Brain pericyte (primary cell): Measurements from ENCODE around the gene RNF130.
"Not testable (repeated sequence)": the region's sequence is repeated elsewhere in the genome, so short reads cannot be mapped to it uniquely, and the experiment has no call there.

Experiments used
- DNase-seq: peaks from one replicate; pipeline ENCODE4 v3.0.0-alpha.2; 2012; ENCODE audit warnings: low read depth, low spot score

RNF130 gene

DNA sequence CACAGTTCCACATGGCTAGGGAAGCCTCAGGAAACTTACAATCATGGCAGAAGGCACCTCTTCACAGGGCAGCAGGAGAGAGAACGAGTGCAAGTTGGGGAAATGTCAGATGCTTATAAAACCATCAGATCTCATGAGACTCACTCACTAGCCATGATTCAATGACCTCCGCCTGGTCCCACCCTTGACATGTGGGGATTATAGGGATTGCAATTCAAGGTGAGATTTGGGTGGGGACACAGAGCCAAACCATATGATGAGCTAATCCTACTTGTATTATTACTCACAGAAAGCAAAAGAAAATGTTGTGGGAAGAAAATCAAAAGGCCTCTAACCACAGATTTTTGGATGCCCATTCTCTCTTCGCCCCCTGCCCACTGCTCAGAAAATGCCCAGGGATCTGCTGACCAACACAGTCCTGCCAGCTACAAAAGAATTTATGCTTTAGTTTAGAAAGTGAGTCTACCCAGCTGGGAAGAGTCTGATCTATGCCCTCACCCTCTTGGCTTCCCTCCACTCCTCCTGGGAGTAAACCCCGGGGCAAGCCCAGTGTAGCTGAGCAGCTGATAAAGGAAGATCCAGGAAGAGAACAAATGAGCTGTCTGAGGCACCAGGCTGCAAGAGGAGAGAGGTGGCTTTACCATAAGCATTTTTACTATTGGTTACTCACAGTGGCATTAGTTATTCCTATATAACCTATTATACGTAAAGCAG, 53.1 kb downstream of the RNF130 start:
- DNase-seq, result no peak

DNA sequence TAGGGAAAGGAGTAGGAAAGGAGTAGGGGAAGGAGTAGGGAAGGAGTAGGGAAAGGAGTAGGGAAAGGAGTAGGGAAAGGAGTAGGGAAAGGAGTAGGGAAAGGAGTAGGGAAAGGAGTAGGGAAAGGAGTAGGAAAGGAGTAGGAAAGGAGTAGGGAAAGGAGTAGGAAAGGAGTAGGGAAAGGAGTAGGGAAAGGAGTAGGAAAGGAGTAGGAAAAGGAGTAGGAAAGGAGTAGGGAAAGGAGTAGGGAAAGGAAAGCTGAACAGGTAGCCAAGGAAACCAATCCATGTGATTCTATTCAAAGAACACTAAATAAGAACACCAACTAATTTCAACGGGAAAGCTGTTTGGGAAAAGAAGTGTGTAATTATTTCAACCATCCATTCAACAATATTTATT, 56.0 kb downstream of the RNF130 start:
- DNase-seq, result not testable (repeated sequence)

GRCh38 chr5:180013678-180014077, 57.9 kb downstream of the RNF130 start:
- DNase-seq, result no peak

DNA sequence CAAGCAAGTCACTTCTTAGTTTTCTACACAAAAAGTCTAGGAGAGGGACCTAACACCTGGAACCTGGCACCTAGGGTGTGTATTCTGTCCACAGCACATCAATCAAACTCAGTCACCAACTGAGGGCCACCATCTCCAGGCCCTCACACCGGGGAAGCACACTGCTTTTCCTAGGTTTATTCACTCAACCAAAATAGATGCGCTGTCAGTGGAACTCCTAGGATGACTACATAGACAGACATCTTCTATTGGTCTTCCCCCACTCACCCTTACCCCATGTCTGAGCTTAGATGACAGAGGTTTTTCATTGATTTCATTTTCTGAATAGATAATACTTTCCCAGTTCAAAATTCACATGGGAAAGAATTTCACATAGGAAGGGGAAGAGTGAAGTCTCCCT, 59.2 kb downstream of the RNF130 start:
- no peak for DNase-seq

DNA sequence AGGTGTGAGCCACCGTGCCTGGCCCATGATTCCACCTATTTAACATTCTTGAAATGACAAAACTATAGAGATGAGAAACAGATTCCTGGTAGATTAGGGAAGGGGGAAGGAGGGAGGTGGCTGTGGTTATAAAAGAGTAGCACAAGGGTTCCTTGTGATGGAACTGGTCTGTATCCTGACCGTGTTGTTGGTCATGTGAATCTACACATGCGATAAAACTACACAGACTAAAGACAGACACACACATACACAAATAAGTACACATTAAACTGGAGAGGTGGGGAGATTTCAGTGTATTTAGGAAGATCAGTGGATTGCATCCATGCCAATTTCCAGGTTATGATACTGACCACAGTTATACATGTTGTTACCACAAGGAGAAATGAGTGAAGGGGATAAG, 60.9 kb downstream of the RNF130 start:
- no peak for DNase-seq

DNA sequence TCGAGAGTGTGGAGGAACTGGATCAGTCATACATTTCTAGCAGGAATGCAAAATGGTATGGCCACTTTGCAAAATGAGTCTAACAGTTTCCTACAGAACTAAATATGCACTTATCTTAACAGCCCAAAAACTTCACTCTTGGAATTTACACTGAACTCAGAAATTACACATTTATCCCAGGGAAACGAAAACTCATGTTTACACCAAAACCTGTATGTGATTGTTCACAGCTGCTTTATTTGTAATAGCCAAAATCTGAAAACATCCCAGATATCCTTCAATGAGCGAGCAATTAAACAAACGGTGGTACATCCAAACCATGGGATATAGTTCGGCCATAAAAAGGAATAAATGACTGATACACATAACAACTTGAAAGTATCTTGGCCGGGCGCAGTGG, 62.0 kb downstream of the RNF130 start:
- DNase-seq, result no peak

- no peak for DNase-seq
These were observed 63.1 kb downstream of the RNF130 start for GRCh38 chr5:180008433-180008832.

- no peak for DNase-seq
These were observed 64.0 kb downstream of the RNF130 start for GRCh38 chr5:180007582-180007981.

- DNase-seq, result no peak
These were observed 65.4 kb downstream of the RNF130 start for GRCh38 chr5:180006141-180006540.

DNA sequence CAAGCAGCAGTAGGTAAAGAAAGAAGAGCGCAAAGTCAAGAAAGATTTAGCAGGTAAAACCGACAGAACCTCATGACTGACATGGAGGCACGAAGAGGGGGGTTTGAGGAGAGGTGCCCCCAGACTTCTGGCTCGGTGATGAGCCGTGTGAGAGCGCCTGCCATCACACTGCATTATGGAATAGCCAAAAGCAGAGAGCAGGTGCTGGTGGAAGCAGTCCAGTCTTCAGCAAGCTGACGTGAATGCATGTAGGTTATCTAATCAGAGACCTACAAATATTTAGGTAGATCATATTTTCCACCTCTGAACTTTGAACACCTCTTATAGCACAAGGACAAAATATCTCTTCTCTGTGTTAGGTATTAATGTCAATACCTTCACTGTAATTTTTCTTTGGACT, 68.4 kb downstream of the RNF130 start:
- no peak for DNase-seq

DNA sequence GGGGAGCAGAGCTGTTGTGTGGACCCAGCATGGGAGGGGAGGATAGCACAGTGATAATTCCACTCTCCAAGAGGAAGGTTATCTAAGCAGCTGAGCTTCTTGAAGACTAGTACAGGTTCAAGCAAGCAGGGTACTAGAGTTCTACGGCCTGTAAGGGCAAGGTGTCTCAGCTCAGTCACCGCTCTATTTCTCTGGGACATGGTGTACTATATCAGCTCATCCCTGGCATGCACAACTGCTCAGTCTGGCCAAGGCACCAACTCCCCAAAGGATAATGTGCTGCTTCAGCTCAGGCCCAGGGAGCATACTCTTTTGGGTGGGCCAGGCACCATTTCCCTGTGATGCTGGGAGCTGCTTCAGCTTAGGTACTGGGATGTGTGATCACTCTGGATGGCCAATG, 69.8 kb downstream of the RNF130 start:
- no peak for DNase-seq

- DNase-seq, result no peak
These were observed 70.4 kb downstream of the RNF130 start for GRCh38 chr5:180001136-180001535.

DNA sequence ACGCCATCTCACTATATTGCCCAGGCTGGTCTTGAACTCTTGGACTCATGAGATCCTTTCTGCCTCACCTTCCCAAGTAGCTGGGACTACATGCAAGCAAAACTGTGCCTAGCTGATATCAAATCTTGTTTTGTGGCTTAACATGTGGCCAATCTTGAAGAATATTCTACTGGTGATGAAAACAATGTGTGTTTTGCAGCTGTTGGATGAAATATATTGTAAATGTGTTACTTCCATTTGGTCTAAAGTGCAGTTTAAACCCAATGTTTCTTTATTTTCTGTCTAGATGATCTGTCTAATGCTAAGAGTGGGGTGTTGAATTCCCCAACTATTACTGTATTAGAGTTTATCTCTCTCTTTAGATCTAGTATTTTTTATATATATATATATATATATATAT, 73.1 kb downstream of the RNF130 start:
- DNase-seq, result no peak

GRCh38 chr5:179994583-179995323, 76.8 kb downstream of the RNF130 start:
- no peak for DNase-seq

- not testable (repeated sequence) for DNase-seq
These were observed 78.7 kb downstream of the RNF130 start for GRCh38 chr5:179992855-179993254.

DNA sequence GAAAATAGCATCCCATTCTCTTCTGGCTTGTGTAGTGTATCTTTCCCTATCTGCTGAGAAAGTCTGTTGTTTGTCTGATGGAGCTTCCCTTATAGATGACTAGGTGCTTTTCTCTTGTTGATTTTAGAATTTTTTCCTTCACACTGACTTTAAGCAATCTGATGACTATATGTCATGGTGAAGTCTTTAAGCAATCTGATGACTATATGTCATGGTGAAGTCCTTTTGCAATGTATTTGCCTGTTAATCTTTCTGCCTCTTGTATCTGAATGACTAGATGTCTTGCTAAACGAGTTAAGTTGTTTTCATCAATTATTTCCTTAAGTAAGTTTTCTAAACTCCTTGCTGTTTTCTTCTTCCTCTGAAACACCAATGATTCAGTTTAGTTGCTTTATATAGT, 80.5 kb downstream of the RNF130 start:
- DNase-seq, result no peak

- not testable (repeated sequence) for DNase-seq
These were observed 81.0 kb downstream of the RNF130 start for GRCh38 chr5:179990525-179990924.

DNA sequence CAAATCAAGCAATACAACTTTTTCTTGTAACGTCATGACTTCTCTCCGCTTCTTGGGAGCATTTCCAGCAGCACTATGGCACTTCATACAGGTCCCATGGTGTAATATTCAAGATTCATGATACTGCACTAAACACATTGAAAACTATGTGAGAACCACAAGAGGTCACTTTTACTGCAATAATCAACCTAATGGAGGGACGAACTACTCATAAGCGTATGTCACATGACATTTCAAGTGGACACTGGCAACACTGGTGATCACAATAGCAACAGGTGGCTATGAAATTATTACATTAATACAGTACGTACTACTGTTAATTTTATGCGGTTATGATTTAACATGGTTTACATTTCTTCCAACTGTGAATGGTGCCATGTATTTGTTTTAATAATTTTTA, 85.2 kb downstream of the RNF130 start:
- DNase-seq, result no peak

- DNase-seq, result no peak
These were observed 89.9 kb downstream of the RNF130 start for GRCh38 chr5:179981636-179982035.

DNA sequence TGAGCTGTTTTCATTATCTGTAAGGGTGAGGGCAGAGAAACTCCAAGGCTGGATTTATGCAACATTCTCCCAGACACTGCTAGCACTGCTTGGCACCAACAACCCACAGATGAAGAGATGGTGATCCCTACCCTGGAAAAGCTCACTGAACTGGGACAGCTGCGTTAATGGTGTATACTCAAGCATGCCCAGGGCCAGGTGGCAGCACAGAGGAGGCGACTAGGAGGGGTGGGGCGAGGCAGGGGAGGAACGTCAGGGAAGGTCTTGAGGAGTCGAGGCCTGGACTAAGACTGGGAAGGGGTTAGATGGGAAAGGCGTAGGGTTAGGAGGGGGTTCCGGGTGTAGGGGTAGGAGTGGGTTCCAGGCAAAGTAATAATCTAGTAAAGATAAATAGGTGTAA, 90.8 kb downstream of the RNF130 start:
- no peak for DNase-seq

GRCh38 chr5:179978792-179979191, 92.8 kb downstream of the RNF130 start:
- no peak for DNase-seq

DNA sequence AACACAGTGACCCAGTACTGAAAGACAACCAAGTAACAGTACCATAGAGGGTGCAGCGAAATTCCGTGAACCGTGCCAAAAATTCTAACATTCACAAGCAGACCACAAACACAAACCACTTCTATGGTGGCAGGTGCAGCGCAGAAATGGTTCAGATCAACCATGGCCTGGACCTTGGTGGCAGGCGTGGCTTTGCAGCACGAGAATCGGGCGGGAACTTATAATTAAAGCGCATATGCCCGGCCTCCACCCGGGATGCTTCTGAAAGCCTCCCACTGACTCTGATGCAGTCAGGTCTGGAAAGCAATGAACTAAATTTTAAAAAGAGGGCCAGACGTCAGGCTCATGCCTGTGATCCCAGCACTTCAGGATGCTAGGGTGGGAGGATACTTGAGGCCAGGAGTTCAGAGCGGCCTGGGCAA, 95.8 kb downstream of the RNF130 start:
- DNase-seq, result no peak

DNA sequence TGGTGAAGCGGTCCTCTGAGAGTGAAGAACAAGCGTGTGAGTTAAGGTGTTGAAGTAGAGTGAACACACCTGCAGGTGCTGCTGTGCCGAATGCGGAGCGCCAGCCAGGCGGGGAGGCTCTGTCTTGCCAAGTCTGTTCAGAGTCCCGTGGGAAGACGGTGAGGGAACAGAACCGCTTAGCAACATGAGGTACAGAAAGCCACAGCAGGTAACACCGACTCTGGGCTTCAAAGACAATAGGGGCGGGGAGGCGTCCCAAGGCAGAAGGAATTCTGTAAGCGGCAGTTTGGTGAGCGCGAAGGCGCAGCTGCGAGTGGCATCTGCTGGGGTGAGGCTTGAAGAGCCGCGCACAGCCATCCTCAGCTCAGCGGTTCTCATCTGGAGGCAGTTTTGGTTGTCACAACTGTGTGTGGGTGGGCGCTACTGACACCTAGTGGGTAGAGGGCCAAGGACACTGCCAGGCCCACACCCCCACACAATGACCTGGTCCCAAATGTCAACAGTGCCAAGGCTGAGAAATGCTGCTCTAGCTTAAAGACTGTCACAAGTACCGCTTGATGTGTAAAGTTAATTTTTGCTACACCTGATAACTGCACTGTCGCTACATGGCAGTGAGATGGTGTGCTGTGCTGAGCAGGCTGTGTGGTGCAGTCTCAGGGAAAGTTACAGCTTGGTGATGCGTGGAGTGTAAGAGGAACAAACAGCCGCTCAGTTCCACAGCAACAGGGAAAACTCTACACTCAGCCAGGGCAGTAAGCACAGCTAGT, 96.4 kb downstream of the RNF130 start:
- DNase-seq, result no peak
